Measurements from ENCODE around the gene METTL16. TPM values are rescaled to one million over a fixed set of nuclear protein-coding genes. Genes with fewer than 3 reads are reported as not detected.
A peak's percentile ranks its signal among the peaks of the same experiment; 100 is the strongest.

Gene METTL16
- total and polyA plus RNA-seq, 12 donors: 9.9 to 31.9 (median 26.5) TPM

DNA sequence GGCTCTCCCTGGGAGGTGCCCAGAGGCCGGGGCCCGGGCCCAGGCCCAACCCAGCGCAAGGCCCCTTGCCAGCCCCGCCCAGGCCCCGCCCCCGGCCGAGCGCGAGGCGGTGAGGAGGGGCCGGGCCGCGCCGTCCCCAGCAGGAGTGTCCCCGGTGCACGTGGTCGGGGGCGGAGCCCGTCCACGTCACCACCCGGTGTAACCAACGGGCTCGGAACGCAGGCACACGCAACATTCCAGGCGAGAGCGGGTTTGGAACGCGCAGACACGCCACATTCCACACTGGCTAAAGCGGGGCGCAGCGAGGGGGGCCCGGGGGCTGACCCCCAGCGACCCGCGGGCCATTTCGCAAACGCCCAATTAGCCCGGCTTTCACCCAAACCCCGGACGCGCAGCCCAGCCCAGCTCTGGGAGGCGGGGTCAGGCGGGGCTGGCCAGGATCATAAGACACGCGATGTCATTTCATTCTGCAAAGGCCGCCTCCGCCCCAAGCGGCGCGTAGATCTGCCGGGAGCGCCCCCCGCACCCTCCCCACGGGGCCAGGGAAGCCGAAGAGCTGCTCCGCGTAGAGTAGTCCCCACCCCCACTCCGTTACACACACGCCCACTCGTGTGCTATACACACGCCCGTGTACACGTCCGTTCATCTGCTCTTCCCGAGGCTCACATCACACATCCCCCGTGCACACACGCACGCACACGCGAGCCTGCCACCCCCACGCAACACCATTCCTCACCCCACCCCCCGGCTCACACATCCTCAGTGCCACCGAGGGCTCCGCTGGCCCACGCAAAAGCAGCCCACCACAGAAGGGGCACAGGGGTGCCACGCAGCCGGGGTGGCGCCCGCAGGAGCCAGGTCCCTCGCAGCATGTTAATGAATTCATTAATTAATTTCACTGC, 111.9 kb downstream of the METTL16 start:
- Histone ChIP-seq H3K4me3 (peak overlapping the region; percentile 71 to 99 (median 89)), H3K27ac (peak overlapping the region; percentile 92 to 100 (median 98)), H3K9me3 (no peaks in the 10 kb centered on the region), H3K27me3 (no peaks in the 10 kb centered on the region), H3K36me3 (no peaks in the 10 kb centered on the region), H3K4me1 (peaks cover 43 to 72% (median 68%) of the 10 kb centered on the region in 9 donors)
- 0 to 1% methylated on average over 82 of the region's 82 CpGs for WGBS, 2 donors
- intact Hi-C loops (cut with DNase I): loop anchor here in 3 of 10 donors (10.0 kb wide), 4 partner anchors 225 to 345 kb away; partner anchors contain the start of gene HIC1 (in 1 of the 3)
- TF ChIP-seq, protein P1, sequence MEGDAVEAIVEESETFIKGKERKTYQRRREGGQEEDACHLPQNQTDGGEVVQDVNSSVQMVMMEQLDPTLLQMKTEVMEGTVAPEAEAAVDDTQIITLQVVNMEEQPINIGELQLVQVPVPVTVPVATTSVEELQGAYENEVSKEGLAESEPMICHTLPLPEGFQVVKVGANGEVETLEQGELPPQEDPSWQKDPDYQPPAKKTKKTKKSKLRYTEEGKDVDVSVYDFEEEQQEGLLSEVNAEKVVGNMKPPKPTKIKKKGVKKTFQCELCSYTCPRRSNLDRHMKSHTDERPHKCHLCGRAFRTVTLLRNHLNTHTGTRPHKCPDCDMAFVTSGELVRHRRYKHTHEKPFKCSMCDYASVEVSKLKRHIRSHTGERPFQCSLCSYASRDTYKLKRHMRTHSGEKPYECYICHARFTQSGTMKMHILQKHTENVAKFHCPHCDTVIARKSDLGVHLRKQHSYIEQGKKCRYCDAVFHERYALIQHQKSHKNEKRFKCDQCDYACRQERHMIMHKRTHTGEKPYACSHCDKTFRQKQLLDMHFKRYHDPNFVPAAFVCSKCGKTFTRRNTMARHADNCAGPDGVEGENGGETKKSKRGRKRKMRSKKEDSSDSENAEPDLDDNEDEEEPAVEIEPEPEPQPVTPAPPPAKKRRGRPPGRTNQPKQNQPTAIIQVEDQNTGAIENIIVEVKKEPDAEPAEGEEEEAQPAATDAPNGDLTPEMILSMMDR (IDR thresholded peaks at IDR 0.05): no peak
- peak; percentile 94 to 95 for DNase-seq
- ATAC-seq: peak; percentile 64 to 83 (median 68)

GRCh38 chr17:2398655-2399571, 112.8 kb downstream of the METTL16 start:
- peaks cover 50 to 72% (median 68%) of the 10 kb centered on the region in 9 donors for H3K4me1 ChIP-seq
- peak overlapping the region; percentile 22 to 99 (median 89) for H3K4me3 ChIP-seq
- H3K27me3 ChIP-seq: no peaks in the 10 kb centered on the region
- DNase-seq: peak; percentile 51 to 65
- 12 to 14% methylated on average over 54 to 55 of the region's 55 CpGs for WGBS, 2 donors
- H3K27ac ChIP-seq: peak overlapping the region; percentile 92 to 100 (median 98)
- H3K9me3 ChIP-seq: no peaks in the 10 kb centered on the region
- intact Hi-C loops (cut with DNase I): loop anchor here in 2 of 10 donors (10.0 kb wide), 3 partner anchors 224 to 344 kb away; partner anchors contain the start of gene HIC1 (in 1 of the 2)
- no peaks in the 10 kb centered on the region for H3K36me3 ChIP-seq
- TF ChIP-seq, protein P1 (IDR thresholded peaks at IDR 0.05): no peak
- peak in 4 of 8 donors; percentile 4 to 14 (median 6) for ATAC-seq

DNA sequence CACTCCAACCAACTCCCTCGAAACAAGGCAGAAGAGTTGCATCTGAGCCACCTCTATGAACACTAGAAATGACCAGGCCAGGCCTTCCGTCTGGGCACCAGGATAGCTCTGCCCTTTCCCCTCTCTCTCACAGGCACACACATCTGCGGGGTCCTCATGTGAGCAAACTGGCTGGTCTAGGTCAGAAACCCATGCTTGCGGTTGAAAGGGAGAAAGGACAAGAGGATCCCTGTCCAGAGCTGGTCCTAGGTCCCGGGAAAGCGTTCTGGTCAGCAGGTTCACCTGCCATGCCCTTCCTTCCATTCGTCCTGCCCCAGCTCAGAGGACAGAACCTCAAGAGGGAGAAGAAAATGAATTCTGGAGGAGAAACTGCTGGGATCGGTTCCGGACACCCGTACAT, 113.5 kb downstream of the METTL16 start:
- ATAC-seq (no peak), DNase-seq (no peak)
- Histone ChIP-seq H3K4me3 (peak overlapping the region in 7 of 10 donors; percentile 85 to 99 (median 95)), H3K27me3 (no peaks in the 10 kb centered on the region), H3K36me3 (no peaks in the 10 kb centered on the region), H3K9me3 (no peaks in the 10 kb centered on the region), H3K4me1 (peaks cover 43 to 66% (median 62%) of the 10 kb centered on the region in 9 donors), H3K27ac (peak overlapping the region; percentile 92 to 100 (median 98))
- intact Hi-C loops (cut with DNase I): loop anchor here in 2 of 10 donors (10.0 kb wide), 3 partner anchors 223 to 343 kb away; partner anchors contain the start of gene HIC1 (in 1 of the 2)
- TF ChIP-seq, protein P1 (IDR thresholded peaks at IDR 0.05): no peak
- 64 to 68% methylated on average over 10 of the region's 10 CpGs for WGBS, 2 donors

Measured in heart right ventricle (tissue), 16 donors.